Ureter (tissue), 1 donor: ENCODE results near the gene THUMPD1. TPM values are rescaled to one million over a fixed set of nuclear protein-coding genes. Genes with fewer than 3 reads are reported as not detected.
"Not testable (repeated sequence)": the region's sequence is repeated elsewhere in the genome, so short reads cannot be mapped to it uniquely, and the experiment has no call there.

Experiments used
- DNase-seq: peaks from one replicate; pipeline ENCODE4 v3.0.0-alpha.2; 2020; ENCODE audit warnings: low spot score
- total RNA-seq: library from RNA; stranded (reverse); gene quantifications from one replicate; pipeline ENCODE4 v1.2.4, GENCODE V29; 2023
- donor health status: DM: yes; HTN: yes; CAD: no.

THUMPD1 gene
- total RNA-seq, 1 donor from 2014 or later = 46.9 TPM

- no peak for DNase-seq
Measured at GRCh38 chr16:20747030-20747816, 5.6 kb upstream of the THUMPD1 start.

GRCh38 chr16:20746461-20746860 lies 4.8 kb upstream of the THUMPD1 start:
- DNase-seq = no peak

DNA sequence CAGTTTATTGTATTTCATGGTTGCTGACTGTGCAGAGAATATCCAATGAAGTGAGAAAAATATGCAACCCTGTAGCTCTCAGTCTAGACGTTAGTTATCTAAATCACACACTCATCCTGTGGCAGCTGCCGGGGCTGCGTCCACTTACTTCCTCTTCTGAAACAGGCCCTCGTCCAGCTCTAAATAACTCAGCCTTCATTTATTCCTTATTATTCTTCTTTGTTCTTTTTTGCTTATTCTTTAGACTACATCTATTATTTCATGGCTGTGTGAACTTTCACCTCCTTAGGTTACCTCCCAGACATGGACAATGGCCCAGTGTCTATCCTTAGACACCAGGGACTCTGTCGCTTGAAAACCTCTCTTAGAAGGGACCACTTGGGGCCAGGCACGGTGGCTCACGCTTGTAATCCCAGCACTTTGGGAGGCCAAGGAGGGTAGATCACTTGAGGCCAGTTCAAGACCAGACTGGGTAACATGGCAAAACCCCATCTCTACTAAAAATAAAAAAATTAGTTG lies 3.4 kb upstream of the THUMPD1 start:
- no peak for DNase-seq

GRCh38 chr16:20743591-20743990 lies 2.0 kb upstream of the THUMPD1 start:
- DNase-seq = no peak

DNA sequence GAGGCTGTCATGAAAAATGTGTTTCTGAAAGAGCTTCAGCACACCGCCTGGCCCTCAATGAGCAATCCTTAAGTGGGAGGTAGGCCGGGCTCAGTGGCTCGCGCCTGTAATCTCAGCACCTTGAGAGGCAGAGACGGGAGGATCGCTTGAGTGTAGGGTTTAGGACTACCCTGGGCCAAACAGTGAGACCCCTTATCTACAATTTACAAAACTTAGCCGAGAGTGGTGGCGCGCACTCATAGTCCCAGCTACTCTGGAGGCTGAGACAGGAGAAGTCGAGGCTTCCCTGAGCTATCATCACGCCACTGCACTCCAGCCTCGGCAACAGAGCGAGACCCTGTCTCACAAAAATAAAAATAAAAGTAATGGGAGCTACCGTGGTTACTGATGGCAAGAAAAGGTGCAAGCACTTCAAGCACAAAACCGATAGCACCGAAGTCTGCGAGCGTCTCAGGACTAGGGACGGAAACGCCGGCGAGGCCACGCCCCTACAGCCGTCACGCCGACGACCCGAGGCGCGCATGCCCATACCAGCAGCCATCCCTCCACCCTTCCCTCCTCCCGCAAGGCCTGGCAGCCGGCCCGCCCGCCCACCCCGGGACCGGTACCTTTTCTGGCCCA lies 607 bp downstream of the THUMPD1 start:
- DNase-seq = peak; percentile 92

GRCh38 chr16:20740007-20740883 lies 1.4 kb downstream of the THUMPD1 start:
- no peak for DNase-seq

DNA sequence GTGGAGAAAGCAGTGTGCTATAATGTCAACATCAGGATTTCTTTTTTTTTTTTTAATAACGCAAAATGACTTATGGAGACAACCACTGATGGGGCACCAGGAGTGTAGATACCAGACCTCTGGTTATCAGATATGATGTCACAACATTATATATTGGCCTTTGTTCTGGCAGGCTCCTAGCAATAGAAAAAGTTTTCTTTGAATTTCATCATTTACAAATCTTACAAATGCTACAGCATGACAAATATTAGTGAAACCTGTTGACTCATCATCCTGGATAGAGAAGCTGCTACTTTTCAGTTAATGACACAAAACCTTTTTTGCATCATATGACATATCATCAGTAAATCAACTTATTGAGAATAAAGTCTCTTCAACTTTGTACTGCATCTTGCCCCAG lies 6.1 kb downstream of the THUMPD1 start:
- DNase-seq = no peak

- DNase-seq = no peak
Measured at GRCh38 chr16:20734782-20735181, 6.8 kb downstream of the THUMPD1 start.

DNA sequence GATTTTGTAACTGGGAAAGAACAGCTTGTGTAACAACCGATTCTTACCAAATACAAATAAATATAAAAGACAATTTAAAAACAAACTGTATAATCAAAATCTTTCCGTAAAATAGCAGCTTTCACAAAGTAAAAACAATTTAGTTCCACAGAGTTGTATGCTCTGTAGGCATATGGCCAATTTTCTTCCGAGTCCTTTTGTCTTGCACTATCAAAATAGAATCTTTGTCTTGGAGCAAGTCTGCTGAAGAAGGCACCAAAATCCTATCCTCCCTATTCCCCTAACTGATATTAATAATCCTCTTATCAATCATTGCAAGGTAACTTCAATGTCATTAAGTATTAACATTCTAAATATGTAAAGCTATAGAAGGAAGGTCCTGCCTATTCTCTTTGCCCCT lies 7.6 kb downstream of the THUMPD1 start:
- DNase-seq = no peak

DNA sequence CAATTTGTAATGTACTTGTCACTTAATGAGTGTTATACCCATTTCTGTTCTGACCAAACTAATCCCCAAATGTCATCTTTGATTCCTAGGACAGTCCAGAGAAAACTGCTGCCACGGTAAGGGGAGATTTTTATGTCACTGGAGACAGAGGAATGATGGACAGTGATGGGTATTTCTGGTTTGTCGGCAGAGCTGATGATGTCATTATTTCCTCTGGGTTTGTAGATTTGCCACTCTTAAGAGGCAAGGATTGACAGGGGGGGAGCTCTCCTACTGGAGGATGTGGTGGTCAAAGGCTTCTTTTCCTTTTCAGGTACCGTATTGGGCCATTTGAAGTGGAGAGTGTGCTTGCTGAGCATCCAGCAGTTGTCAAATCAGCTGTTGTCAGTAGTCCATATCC lies 12.5 kb downstream of the THUMPD1 start:
- no peak for DNase-seq

GRCh38 chr16:20727181-20727580 lies 14.4 kb downstream of the THUMPD1 start:
- no peak for DNase-seq

DNA sequence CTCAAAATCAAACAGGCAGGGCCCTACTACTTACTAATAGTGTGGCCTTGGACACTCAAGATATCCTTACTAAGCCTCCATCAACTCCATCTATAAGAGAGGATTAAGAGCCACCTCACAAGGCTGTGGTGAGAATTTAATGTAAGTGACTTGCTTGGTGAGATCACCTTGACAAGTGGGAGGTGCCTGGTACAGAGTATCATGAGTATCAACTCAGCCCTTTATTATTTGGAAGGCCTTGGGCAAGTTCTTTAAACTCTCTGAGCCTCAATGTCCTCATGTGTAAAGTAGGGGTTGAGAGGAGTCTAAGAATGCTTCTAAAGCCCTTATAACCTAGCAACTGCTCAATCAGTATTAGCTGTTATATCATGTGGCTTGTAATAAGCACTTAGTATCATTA lies 15.0 kb downstream of the THUMPD1 start:
- no peak for DNase-seq

DNA sequence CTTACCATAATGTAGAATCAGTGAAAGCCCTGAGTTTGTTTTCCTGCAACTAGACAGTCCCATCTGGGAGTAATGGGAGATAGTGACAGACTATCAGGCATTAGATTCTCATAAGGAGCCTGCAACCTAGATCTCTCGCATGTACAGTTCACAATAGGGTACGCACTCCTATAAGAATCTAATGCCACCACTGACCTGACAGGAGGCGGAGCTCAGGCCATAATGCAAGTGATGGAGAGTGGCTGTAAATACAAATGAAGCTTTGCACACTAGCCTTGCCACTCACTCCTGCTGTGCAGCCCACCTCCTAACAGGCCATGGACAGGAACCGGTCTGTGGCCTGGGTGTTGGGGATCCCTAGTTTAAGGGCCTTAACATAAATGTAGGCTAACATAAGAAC lies 21.4 kb downstream of the THUMPD1 start:
- no peak for DNase-seq

GRCh38 chr16:20717718-20718117 lies 23.9 kb downstream of the THUMPD1 start:
- DNase-seq = not testable (repeated sequence)

DNA sequence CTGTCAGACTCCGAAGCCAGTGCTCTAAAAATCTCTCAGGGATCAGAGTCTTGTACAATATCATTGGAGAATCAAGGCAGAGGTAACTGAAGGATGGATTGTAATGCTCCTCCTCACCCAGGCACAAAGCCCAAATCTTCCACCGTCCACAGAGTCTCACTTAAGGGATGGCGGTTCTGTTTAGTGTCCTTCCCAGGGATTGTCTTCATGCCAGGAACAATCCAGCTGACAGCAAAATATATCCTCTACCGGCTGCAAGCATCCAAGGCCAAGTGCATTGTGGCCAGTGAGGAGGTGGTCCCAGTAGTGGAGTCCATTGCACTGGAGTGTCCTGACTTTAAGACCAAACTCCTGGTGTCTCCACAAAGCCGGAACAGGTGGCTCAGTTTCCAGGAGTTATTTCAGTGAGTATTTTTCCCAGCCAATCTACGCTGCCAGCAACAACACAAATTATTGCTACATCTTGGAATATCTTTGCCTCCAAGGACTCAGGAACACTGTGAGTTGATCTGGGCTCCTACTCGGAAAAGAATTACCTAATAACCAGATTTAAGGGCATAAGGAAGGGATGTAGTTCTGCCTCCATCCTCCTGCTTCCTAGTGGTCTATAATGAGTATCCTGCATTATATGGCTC lies 30.2 kb downstream of the THUMPD1 start:
- no peak for DNase-seq

DNA sequence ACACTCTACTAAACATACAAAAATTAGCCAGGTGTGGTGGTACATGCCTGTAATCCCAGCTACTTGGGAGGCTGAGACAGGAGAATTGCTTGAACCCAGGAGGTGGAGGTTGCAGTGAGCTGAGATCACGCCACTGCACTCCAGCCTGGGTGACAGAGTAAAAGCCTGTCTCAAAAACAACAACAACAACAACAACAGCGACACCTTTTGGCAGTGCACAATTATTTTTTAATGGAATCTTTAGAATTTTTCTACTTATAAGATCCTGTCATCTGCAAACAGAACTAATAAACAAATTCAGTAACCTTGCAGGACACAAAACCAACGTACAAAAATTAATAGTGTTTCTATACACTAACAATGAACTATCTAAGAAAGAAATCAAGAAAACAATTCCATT lies 33.5 kb downstream of the THUMPD1 start:
- not testable (repeated sequence) for DNase-seq

DNA sequence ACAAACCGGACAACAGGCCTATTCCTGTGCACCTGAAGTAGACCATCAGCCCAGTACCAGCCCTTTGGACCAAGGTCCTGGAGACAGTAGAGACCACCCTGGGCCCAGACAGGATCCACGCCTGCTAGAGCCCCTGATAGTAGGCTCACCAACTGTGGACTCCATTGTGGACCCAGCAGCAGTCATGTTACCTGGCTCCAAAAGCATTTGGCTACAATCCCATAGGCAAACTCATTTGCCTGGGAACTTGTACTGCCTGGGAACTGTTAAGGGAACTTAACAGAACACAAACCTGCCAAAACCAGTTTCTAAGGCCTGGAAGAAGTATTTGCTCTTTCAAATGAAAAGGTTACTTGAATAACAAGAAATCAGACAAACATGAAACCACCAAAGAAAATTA lies 34.2 kb downstream of the THUMPD1 start:
- DNase-seq = no peak

DNA sequence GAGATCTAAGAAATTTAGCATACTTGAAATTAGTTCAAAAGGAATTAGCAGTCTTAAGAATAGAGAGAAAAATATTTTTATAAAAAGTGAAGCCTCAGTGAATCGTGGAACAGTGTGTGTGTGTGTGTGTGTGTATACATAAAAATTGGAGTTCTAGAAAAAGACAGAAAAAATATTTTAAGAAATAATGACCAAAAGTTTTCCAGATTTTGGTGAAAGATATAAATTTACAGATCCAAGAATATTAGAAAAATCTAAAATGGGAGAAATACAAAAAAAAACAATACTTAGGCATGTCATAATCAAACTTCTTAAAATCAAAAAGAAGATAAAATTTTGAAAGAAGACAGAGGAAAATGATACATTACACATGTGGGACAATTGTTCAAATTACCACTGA lies 35.6 kb downstream of the THUMPD1 start:
- DNase-seq = not testable (repeated sequence)

DNA sequence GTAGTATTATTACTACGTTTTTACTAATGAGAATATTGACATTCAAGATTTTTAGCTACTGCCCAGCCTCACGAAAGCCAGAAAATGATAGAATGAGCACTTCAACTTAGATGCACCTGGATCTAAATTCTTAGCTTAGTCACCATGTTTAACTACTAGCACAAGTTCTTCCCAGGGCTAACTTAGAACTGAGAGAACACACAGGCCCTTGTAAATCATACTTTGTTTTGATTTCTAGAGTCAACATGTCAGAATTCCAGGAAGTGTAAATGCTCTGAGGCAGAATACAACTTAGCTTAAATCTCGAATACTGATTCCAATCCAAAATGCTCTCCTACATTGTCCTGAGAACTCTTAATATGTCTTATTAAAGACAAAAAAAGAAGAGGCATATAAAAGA lies 37.3 kb downstream of the THUMPD1 start:
- DNase-seq = no peak

- not testable (repeated sequence) for DNase-seq
Measured at GRCh38 chr16:20701692-20702091, 39.9 kb downstream of the THUMPD1 start.

DNA sequence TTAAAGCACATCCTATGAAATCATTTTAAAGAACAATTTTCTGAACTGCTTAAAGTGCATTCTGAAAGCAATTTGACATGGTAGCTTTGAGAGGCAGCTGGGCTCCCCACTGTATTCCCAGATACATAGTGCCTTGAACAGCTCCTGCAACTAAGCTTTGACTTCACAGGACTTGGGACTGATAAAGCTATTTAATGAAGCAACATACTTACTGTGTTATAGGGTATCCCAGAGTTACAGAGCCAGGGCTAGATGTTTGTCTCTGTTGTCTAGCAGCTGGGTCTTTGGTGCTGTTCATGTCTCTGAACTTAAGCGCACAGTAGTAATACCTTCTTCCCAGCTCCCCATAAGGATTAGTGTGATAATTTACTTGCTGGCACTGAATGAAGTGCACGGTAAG lies 45.0 kb downstream of the THUMPD1 start:
- DNase-seq = no peak

DNA sequence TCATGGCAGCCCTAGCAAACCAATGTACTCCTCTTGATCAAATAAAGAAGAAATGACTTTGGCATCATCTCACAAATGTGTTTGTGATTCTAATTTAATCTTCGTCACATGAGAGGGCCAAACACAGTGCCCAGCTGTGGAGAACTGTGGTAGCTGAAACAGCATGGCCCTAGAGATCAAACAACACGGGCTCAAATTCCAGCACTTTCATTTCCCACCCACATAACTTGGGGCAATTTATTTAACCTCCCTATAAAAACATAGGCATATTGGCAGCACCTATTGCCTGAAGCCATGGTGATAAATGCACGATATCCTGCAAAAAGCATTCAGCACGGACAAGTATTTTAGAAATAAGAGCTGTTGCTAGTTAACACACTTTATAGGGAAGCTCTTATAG lies 46.6 kb downstream of the THUMPD1 start:
- no peak for DNase-seq
